Measurements from ENCODE around the gene GNB1. TPM values are rescaled to one million over a fixed set of nuclear protein-coding genes. Genes with fewer than 3 reads are reported as not detected.

GNB1 gene
- total RNA-seq, 1 experiment from 2014 or later = 339 TPM

DNA sequence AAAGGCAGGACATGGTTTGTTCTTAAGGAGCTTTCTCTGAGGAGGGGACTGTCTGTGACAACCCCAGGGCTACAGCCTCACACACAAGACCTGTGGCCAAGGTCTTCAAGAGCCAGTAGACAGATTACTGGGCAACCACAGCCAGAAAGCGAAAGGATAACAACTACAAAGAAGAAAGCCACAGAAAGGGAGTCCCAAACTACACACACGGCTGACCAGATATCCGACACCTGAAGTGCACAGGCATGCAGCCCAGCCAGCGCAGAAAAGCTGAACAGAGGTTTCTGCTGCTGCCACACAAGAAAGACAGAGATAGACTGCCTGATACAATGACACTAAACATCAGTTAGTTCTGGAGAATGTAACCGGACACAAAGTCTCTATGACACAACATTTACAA lies 91.2 kb downstream of the GNB1 start:
- POLR2A ChIA-PET = no interaction called here
- TF ChIP-seq, protein P1, sequence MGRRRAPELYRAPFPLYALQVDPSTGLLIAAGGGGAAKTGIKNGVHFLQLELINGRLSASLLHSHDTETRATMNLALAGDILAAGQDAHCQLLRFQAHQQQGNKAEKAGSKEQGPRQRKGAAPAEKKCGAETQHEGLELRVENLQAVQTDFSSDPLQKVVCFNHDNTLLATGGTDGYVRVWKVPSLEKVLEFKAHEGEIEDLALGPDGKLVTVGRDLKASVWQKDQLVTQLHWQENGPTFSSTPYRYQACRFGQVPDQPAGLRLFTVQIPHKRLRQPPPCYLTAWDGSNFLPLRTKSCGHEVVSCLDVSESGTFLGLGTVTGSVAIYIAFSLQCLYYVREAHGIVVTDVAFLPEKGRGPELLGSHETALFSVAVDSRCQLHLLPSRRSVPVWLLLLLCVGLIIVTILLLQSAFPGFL (CRISPR knock-in tag; IDR thresholded peaks at IDR 0.05; ENCODE audit: borderline replicate concordance) = no peak
- TF ChIP-seq ERG (CRISPR knock-in tag; IDR thresholded peaks at IDR 0.05) = no peak
- no peak for TF ChIP-seq CREM (CRISPR knock-in tag; IDR thresholded peaks at IDR 0.05)
- TF ChIP-seq IRF2 (CRISPR knock-in tag; IDR thresholded peaks at IDR 0.05; ENCODE audit: borderline replicate concordance, low read depth) = no peak
- TF ChIP-seq ZNF317 (CRISPR knock-in tag; IDR thresholded peaks at IDR 0.05; ENCODE audit: borderline replicate concordance, low read depth) = no peak
- no peak for TF ChIP-seq NR3C1 (CRISPR knock-in tag; conservative IDR thresholded peaks at IDR 0.05; ENCODE audit: low read depth)
- TF ChIP-seq OVOL2 (CRISPR knock-in tag; IDR thresholded peaks at IDR 0.05; ENCODE audit: borderline replicate concordance) = no peak
- TF ChIP-seq AR (CRISPR knock-in tag; IDR thresholded peaks at IDR 0.05) = no peak
- TF ChIP-seq, protein P2, sequence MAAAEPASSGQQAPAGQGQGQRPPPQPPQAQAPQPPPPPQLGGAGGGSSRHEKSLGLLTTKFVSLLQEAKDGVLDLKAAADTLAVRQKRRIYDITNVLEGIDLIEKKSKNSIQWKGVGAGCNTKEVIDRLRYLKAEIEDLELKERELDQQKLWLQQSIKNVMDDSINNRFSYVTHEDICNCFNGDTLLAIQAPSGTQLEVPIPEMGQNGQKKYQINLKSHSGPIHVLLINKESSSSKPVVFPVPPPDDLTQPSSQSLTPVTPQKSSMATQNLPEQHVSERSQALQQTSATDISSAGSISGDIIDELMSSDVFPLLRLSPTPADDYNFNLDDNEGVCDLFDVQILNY (CRISPR knock-in tag; IDR thresholded peaks at IDR 0.05) = no peak
- TF ChIP-seq, protein P3, sequence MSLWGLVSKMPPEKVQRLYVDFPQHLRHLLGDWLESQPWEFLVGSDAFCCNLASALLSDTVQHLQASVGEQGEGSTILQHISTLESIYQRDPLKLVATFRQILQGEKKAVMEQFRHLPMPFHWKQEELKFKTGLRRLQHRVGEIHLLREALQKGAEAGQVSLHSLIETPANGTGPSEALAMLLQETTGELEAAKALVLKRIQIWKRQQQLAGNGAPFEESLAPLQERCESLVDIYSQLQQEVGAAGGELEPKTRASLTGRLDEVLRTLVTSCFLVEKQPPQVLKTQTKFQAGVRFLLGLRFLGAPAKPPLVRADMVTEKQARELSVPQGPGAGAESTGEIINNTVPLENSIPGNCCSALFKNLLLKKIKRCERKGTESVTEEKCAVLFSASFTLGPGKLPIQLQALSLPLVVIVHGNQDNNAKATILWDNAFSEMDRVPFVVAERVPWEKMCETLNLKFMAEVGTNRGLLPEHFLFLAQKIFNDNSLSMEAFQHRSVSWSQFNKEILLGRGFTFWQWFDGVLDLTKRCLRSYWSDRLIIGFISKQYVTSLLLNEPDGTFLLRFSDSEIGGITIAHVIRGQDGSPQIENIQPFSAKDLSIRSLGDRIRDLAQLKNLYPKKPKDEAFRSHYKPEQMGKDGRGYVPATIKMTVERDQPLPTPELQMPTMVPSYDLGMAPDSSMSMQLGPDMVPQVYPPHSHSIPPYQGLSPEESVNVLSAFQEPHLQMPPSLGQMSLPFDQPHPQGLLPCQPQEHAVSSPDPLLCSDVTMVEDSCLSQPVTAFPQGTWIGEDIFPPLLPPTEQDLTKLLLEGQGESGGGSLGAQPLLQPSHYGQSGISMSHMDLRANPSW (CRISPR knock-in tag; conservative IDR thresholded peaks at IDR 0.05; ENCODE audit: low read depth) = no peak
- TF ChIP-seq MYBL2 (CRISPR knock-in tag; IDR thresholded peaks at IDR 0.05) = no peak
- TF ChIP-seq GTF2I (CRISPR knock-in tag; conservative IDR thresholded peaks at IDR 0.05) = no peak
- TF ChIP-seq, protein P4, sequence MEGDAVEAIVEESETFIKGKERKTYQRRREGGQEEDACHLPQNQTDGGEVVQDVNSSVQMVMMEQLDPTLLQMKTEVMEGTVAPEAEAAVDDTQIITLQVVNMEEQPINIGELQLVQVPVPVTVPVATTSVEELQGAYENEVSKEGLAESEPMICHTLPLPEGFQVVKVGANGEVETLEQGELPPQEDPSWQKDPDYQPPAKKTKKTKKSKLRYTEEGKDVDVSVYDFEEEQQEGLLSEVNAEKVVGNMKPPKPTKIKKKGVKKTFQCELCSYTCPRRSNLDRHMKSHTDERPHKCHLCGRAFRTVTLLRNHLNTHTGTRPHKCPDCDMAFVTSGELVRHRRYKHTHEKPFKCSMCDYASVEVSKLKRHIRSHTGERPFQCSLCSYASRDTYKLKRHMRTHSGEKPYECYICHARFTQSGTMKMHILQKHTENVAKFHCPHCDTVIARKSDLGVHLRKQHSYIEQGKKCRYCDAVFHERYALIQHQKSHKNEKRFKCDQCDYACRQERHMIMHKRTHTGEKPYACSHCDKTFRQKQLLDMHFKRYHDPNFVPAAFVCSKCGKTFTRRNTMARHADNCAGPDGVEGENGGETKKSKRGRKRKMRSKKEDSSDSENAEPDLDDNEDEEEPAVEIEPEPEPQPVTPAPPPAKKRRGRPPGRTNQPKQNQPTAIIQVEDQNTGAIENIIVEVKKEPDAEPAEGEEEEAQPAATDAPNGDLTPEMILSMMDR (IDR thresholded peaks at IDR 0.05) = no peak
- Mint-ChIP-seq H3K9me3 (no peaks in the 10 kb centered on the region), H3K27ac (peak overlapping the region; percentile 78), H3K4me3 (no peak overlapping the region), H3K36me3 (peaks cover 50% of the 10 kb centered on the region), H3K4me1 (no peaks in the 10 kb centered on the region), H3K27me3 (ENCODE audit: low read depth) (no peaks in the 10 kb centered on the region)
- no peak for ATAC-seq
- DNase-seq (ENCODE audit: low spot score) = no peak
- CTCF ChIA-PET = interaction anchor here (1.0 kb wide), 1 partner anchor 11 kb away, joined by 3 read pairs; no protein-coding TSS in a partner anchor

Measured in WTC11 (cell line).